Fibroblast of the conjunctiva (primary cell): ENCODE data around the gene MEIS2.

Experiments used
- DNase-seq: peaks from one replicate; pipeline ENCODE4 v3.0.0-alpha.2; 2010; ENCODE audit warnings: low read depth

Gene MEIS2

DNA sequence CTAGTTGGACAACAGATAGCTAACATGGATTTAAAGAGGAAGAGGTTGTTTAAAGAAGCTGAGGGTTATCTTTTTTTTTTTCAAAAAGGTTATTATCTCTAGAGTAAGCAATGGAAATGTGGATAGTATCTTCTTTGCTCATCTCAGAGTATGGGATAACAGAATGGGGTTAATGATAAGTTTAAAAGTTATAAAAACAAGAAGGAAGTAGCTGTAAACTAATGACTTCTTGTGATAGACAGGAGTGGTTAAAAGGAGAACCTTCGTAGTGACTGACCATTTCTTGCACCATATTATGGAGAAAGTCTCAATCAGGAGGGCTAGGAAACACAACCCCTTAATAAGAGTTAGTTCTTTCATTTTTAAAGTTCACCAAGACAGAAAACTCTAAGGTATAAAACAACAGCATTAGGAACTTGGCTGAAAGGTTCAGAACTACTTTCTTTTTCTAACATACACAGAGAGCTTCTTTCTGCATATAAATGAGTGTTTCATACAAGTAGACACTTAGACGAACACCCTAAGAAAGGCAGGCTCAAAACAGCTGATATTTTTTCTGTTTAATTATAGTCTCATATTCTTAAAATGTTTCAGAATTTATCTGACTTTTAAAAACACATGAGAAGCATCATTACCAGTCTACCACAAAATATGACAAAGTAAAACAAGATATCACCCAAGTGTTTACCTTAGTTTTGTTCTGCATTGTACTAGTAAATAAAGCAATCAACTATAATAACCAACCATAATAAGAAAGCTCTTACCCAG is 140.0 kb downstream of the MEIS2 start:
- DNase-seq, result no peak

- DNase-seq, result no peak
Measured at GRCh38 chr15:36959746-36960145, 140.6 kb downstream of the MEIS2 start.

DNA sequence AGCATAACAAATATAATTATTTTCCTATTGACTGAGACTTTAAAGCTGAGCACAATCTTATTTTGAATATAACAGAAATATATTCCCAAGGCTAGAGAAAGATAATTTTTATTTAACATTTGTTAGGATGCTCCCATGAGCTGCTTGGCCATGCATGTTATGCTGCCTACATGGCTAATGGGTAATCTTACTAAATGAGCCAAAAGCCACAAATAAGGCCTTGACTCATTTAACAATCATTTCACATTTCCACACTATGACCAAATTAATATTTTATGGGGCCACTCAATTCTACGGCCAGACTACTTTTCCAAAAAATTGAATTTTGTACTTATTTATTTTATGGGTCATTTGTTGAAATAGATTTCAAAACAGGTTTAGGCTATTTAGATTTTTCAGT is 141.7 kb downstream of the MEIS2 start:
- no peak for DNase-seq

- DNase-seq, result no peak
Measured at GRCh38 chr15:36954486-36954885, 145.9 kb downstream of the MEIS2 start.

GRCh38 chr15:36953346-36953745 is 147.0 kb downstream of the MEIS2 start:
- no peak for DNase-seq

GRCh38 chr15:36951731-36952247 is 148.6 kb downstream of the MEIS2 start:
- no peak for DNase-seq

GRCh38 chr15:36950371-36950770 is 150.0 kb downstream of the MEIS2 start:
- no peak for DNase-seq

GRCh38 chr15:36948982-36949381 is 151.4 kb downstream of the MEIS2 start:
- DNase-seq, result no peak

- DNase-seq, result no peak
Measured at GRCh38 chr15:36947035-36947719, 153.2 kb downstream of the MEIS2 start.

DNA sequence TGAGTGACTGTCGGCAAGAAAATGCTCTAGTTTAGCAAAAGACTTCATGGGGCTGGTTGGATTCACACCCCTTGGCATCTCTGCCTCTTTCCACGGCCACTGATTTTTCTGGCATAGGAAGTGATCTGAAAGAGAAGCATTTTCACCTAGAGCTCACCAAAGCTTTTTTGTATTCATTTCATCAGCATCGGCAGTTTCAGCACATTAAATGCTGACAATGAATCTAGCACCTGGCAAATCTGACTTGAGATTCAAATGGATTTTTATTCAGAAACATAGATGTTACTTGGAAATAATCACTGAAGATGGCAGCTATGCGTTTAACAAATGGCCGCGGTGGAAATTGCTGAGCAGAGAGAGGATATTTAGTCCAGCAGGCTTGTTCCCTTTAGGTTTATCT is 155.9 kb downstream of the MEIS2 start:
- no peak for DNase-seq

DNA sequence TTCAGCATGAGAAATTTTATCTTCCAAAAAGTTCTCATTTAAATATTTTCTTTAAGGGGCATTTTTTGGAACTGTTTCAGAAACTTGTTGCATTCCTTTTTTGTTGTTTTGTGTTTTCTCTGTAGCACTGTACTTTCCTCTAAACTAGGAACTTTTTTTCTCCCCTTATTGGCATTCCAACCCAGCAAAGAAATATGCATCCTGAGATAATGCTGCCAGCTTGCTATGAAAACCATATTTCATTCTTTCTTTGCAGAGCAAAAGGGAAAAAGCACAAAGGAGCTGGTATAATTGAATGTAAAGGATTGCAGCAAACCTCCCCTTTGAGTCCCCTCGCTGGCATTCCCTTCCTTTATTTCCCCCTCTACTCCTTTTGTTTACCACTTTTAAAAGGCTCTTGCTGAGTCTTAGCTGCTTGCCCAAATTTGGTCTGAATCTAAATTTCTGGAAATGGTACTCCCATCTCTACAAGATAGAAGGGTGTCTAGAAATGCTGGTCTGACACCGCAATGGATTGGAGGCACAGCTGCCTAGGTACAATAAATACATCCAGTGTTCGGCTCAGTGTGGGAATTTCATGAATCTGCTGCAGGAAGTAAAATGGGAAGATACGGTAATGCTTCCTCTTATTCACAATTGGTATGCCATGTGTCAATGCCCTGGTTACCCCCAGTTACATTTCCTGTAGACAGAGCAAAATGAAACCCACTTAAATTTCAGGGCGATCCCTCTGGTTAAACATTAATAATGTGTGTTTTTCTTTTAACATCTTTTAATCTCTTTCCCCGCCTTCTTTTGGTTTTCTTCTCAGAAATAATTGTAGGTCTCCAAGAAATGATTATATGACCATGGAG is 156.6 kb downstream of the MEIS2 start:
- no peak for DNase-seq

GRCh38 chr15:36942248-36942827 is 158.0 kb downstream of the MEIS2 start:
- no peak for DNase-seq

DNA sequence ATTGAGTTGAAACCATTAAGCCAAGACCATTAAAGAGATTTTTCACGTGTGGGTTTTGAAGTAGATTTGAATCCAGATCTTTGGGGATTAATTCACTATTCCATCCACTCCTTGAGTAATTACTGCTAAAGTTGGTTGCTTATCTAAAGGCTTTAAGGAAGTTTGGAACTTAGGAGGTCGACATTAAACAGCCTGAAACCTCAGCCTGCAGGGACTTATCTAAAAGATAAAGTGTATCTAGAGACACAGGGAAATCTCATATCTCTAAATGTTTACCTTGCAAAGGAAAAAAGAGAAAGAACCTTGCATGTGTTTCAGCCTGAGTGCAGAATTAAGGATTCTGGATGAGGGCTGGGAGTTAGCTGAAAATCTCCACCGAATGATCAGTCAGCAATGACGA is 158.6 kb downstream of the MEIS2 start:
- no peak for DNase-seq

GRCh38 chr15:36940636-36941260 is 159.6 kb downstream of the MEIS2 start:
- no peak for DNase-seq

DNA sequence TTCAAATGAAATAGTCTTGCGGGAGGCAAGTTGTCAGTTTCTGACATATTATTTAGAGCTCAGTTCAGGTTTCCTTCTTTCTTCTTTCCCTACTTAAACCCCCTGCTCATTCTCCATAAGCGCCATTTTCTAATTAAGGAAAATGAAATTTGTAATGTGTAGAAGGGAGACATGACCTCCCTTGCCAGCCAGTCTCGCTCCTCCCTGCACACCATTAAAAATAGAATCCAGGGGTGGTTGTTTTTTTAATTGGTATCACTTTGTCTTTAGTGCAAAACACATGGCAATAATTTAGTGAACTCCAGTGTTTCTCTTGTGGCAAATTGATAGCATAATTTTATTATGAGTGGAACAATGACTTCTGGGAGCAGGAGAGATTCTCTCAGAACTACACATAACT is 160.1 kb downstream of the MEIS2 start:
- DNase-seq, result no peak

DNA sequence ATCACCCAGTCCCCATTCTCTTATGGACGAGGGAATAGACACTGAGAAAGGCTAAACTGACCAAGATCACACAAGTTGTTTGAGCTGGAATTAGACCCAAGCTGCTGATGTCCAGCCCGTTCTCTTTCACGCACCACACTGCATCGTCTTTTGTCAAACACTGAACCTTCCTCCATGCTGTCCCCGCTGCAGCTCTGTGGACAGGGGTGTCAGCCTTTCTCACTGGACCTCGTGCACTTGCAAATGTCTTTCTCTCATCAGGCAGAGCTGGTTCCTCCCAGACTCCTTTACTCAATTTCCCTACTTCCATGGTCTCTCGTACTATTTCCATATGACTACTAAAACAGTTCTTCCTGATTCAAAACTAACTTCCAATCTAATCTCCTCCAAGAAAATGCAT is 161.6 kb downstream of the MEIS2 start:
- DNase-seq, result no peak

- DNase-seq, result no peak
Measured at GRCh38 chr15:36938131-36938530, 162.2 kb downstream of the MEIS2 start.

DNA sequence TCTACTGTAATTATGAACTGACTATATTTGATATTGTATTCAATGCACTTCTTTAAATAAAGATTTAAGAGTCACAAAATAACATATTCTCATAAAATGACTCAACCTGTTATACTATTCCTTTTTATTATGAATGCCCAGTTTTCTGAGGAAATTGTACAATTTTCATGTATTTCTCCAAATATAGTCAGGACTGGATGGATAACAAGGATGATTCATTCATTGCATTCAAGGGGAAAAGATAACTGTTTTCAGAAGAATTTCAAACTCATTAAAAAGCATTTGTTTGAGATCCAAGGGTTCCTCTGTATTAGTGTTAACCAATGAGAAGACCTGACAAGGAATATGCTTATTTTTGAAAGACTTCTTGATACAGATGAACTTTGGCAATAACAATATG is 163.7 kb downstream of the MEIS2 start:
- no peak for DNase-seq

DNA sequence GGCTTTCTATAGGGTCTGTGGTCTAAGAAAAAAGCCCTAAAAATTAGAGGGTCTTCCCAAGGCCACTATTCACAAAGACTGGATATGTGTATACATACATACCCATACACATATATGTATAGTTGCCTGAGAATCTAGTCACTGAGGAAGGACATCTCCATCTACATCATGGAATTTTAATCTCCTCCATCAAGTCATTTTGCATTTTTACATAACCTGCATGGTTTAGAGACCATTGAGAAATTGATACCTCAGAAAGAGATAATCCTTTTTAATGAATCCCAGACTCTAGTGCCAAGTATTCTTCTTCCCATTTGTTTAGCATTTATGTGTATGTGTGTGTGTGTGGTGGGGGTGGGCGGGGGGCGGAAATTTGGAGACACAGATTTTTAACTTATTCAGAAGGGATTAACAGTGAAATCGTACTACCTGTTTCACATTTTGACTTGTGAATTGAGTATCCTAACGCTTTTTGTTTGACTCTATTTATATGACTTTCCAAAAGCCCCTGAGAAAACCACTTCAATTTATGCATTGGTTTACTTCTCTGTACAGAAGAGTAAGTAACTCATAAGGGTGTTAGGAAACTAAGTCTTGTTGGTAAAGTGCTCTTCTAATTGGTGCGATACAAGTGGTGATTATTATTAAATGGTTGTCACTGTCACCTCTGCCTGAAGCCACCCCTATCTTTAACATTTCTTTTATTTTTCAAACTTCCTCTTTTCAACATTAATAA is 166.9 kb downstream of the MEIS2 start:
- DNase-seq, result no peak

GRCh38 chr15:36932070-36932469 is 168.3 kb downstream of the MEIS2 start:
- no peak for DNase-seq

DNA sequence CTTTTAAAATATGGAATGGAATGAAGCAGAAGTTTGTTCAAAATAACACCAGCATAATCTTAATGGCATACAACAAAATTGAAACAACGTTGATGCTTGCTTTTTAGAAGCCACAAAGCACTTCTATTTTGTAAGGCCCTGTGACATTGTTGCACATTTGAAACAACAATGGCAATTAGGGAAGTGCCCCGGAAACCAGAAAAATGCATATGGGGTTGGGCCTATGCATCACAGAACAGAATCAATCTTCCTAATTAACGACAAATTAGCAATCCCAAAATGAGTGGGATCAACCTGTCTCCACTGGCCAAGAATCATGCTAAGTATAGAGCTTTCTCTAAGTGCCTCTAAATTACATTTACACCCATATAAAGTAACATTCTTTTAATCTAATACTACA is 168.9 kb downstream of the MEIS2 start:
- no peak for DNase-seq
